HG02623 (cell line): ENCODE data around the gene PCIF1.
"Not testable (repeated sequence)": the region's sequence is repeated elsewhere in the genome, so short reads cannot be mapped to it uniquely, and the experiment has no call there.

Experiments
- ATAC-seq: cut with Tn5 transposase; IDR thresholded peaks from one replicate; pipeline ENCODE4 v1.9.1; 2021; ENCODE audit warnings: moderate library complexity; ENCODE audit not compliant: unreplicated experiment

Gene PCIF1

DNA sequence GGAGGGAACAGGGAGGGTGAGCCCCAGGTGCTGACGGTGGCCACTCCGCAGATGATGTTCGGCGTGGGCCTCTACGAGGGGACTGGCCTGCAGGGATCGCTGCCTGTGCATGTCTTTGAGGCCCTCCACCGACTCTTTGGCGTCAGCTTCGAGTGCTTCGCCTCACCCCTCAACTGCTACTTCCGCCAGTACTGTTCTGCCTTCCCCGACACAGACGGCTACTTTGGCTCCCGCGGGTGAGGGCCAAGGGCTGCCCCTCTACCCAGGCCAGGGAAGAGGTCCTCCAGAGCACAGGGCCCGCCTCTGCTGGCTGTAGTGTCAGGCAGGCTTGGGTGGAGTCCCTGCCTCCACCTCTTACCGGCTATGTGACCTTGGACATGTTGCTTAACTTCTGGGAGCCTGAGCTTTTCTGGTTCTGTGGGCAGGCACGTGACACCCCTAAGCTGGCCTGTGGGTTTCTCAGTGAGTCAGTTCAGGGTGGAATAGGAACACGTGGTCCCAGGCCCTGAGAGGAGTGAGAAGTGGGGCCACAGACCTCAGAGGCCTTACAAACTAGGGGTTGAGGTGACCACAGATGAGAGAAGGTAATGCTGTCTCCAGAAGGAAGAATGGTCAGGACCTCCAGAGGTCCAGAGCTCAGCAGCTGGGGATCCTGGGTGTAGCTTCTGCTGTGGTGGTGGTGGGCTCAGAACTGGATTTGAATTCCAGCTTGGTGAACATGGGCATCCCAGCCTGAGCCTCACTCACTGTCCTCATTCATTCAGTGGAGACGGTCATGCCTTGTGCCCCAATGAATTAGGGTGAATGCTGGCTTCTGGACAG is 11.9 kb downstream of the PCIF1 start:
- no peak for ATAC-seq

- no peak for ATAC-seq
Measured at GRCh38 chr20:45947110-45947866, 12.8 kb downstream of the PCIF1 start.

DNA sequence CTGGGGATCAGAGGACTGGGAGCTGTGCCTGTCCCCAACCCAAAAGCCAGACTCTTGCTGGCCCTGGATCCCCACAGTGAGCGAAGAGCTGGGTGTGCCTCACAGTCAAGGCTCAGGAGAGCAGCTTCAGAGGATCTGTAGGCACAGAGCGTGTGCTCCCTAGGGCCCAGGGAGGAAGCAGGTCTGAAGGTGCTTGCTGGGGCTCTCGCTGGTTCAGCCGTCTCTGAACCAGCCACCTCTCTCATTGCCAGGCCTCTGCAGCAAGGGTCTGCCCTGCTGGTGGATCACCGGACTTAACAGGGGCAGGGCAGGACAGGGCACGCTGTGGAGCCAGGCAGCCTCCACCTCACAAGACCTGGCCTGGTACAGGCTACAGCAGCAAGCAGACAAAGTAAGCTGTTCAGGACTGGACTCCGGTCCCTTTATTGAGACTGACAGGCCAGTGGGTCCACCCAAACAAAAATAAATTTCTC is 13.8 kb downstream of the PCIF1 start:
- no peak for ATAC-seq

DNA sequence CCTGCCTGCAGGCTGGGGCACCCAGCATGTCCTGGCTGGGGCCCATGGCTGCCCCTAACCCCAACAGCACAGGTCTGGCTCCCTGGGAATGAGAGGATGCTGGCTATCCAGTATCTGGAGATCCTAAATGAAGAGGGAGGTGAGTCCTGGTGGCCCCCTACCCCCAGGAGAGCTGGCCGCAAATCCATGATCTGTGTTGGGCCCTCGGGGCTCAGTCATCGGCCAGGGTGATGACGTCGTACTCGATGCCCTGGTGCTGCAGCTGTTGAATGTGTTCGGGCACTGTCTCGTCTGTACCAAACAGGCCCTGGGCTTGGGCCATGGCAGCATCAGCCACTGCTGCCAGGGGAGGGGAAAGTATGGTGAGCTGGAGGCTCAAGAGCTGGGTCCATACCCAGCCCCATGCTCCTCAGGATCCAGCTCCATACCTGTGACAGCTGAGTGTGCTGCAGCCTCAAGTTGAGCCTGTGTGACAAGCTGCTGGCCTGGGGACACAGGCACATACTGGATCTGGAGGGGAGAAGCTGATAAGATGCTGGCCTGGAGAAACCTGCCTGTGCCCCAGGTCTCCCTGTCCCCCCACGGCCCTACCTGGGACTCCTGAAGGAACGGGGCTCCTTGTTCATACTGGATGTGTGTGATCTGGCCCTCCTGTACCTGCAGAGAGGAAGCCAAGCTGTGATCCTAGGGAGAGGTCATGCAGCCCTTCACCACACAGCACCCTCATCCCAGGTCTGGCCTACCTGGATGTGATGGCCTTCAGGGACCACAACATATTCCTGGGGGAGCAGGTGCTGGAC is 14.5 kb downstream of the PCIF1 start:
- no peak for ATAC-seq

- no peak for ATAC-seq
Measured at GRCh38 chr20:45949542-45950329, 15.3 kb downstream of the PCIF1 start.

- ATAC-seq: no peak
Measured at GRCh38 chr20:45950330-45950646, 15.8 kb downstream of the PCIF1 start.

DNA sequence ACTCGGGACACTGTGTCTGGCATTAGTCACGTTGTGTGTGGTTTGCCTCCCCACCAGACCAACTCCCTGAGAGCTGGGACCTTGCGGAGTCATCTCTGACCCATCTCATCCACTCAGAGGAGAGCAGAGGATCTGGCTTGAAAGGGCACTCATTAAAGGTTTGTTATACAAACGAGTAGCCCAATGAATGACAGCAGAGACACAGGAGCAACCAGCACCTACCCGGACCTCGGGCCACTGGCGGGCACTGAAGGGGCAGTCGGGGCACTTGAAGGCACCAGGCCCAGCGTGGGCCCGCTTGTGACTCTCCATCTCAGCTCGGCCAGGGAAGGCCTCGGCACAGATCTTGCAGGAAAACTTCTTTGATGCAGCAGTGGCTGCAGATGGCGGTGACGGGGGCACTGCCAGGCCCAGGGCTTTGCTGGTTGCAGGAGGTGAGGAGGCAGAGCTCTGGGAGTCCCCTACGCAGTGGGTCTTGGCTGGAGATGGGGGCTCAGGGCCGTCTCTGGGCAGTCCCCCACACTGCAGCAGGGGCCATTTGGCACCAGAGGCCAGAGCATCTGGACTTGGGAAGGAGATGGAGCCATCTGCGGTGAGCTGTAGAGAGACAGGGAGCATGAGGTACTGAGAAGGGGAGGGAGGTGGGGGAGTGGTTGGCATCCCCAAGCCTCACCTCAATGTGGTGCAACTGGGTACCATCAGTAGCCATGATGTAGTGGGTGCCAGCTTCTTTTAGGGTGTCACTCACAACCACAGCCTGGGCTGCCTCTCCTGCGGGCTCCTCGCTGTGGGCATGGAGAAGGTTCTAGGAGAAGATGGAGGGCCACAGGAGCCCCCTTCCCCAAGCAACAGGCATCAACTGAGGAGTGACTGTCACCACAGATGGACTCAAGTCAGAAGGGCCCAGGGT is 17.7 kb downstream of the PCIF1 start:
- ATAC-seq: no peak

GRCh38 chr20:45952861-45953260 is 18.4 kb downstream of the PCIF1 start:
- no peak for ATAC-seq

- no peak for ATAC-seq
Measured at GRCh38 chr20:45953672-45954071, 19.2 kb downstream of the PCIF1 start.

GRCh38 chr20:45956326-45956725 is 21.8 kb downstream of the PCIF1 start:
- ATAC-seq: not testable (repeated sequence)

GRCh38 chr20:45957021-45957941 is 22.8 kb downstream of the PCIF1 start:
- ATAC-seq: no peak

DNA sequence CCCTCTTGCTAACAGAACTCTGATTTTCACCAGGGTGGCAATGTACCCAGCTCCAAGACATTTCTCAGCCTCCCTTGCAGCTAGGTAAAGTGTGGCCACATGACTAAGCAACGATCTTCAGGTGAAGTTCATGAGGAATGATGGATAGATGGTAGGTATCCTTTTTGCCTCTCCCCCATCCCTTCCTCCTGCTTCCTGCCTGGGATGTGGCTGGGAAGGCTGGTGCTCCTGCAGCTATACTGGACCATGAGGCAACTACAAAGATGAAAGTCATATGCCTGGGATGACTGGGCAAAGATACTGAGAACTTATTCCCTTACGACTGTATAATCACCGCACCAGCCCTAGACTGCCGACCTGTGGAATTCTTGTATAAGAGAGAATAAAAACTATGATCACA is 24.1 kb downstream of the PCIF1 start:
- no peak for ATAC-seq

- ATAC-seq: no peak
Measured at GRCh38 chr20:45959126-45959525, 24.6 kb downstream of the PCIF1 start.

DNA sequence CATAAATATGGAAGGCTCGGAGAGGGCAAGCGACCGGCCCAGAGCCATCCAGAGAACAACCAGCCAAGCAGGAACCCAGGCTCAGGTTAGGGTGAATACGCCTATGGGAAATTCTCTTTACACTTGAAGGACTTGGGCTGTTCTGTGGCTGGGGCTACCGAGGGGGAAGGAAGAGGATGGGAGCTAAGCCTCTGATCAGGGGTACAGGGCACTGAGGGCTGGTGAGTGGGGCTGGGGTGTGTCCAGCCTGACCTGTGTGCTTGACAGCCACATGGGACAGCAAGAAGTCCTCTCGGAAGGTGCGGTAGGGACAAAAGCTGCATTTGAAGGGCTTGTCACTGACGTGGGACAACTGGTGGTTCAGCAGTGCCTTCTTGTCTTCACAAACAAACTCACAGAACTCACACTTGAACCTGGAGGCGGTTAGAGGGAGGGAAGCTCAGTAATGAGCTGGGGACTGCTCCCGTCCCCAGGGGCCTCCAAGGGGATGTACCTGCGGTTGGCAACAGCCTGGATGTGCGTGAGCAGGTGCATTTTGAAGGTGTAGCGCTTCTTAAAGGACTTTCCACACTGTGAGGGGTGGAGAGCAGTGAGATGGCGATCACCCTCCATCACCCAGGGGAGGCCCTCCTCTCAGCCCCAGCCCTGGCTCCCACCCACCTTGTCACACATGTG is 25.6 kb downstream of the PCIF1 start:
- no peak for ATAC-seq

DNA sequence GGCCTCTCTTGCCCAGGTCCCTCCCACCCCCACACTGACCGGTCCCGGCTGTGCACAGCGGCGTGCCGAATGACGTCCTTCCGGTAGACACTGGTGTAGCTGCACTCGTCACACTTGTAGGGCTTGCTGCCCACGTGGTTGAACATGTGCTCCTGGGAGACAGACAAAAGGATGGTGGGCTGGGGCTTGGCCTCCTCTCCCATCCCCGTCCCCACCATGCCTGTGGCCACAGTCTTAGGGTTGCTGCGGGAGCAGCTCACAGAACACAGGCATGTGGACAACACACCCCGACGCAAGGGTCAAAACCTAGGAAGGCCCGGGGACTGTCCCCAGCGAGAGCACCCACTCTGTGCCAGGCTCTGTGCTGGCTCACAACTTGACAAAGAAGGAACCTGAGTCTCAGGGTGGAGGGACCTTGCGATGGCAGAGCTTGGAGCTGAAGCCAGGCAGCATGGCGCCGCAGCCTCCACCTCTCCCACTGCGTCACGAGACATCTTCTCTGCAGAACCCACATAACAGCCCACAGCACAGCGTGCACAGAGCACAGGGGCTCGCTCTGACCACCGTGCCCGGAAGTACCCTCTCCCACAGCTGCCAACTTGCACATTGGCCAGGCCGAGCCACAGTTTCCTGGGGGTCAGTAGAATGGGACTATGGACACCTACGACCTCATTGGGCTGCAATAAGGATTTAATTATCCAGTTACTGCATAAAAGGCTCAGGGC is 27.7 kb downstream of the PCIF1 start:
- no peak for ATAC-seq

DNA sequence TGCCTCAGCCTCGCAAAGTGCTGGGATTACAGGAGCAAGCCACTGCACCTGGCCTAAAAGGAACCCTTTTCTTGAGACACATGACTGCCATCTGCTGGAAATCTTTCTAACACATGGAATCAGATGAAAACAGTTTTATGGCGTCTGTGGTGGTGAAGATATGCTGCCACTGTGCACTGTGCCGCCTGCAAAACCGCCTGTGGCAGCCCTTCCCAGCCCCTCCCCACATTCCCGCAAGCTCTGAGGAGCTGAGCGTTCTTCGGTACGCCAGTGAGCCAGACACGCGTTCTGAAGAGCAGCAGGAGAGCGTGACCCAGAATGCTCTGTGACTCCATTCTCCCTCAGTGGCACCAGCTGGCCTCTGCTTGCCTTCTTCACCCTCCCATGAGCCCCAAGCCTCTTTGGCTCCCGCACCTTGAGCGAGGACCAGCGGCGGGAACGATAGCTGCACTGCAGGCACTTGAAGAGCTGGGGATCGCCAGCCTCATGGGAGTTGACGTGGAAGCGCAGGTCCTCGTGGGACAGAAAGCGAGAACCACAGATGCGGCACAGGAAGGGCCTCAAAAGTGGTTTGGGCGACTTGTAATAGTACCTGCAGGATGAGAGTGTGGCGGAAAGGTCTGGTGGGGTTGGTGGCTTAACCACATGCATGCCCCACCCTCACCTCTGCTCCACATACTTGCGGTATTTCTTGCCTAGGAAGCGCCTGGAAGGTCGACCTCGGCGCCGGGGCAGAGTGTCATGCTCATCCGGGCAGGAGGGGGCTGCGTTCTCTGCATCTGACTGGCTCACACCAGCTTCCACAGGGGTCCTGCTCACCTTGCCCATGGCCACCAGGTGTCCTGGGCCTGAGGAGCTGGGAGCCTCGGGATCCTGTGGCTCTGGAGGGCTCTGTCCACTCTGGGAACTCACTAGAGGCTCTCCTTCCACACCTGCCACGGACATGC is 28.8 kb downstream of the PCIF1 start:
- ATAC-seq: no peak
